HepG2 (cell line): Measurements from ENCODE around the gene ZNF621. TPM values are rescaled to one million over a fixed set of nuclear protein-coding genes. Genes with fewer than 3 reads are reported as not detected.

Source experiments
- ARNT ChIP-seq: fragments of 450-650 bp; IDR thresholded peaks from 2 replicates; pipeline ENCODE4 v1.6.1; 2017
- CAMTA2 ChIP-seq: sonication (generic); formaldehyde crosslinking; IDR thresholded peaks from 2 replicates; pipeline ENCODE4 v1.4.0; 2020; ENCODE audit warnings: mild to moderate bottlenecking, missing genetic modification reagents, borderline replicate concordance
- GATA4 ChIP-seq: sonication (generic); IDR thresholded peaks from 2 replicates; pipeline ENCODE4 v1.6.1; 2016; ENCODE audit warnings: antibody characterized with exemption, low read depth, borderline replicate concordance
- HES4 ChIP-seq: sonication (generic); formaldehyde crosslinking; IDR thresholded peaks from 2 replicates; pipeline ENCODE4 v1.9.0; 2021; ENCODE audit warnings: mild to moderate bottlenecking, missing genetic modification reagents, borderline replicate concordance
- KMT2B ChIP-seq: IDR thresholded peaks from 2 replicates; pipeline ENCODE4 v1.6.1; 2016; ENCODE audit warnings: missing genetic modification reagents, missing compliant biosample characterization
- MED13 ChIP-seq: sonication (generic); formaldehyde crosslinking; IDR thresholded peaks from 2 replicates; pipeline ENCODE4 v1.5.0; 2020; ENCODE audit warnings: missing genetic modification reagents
- MIER3 ChIP-seq: IDR thresholded peaks from 2 replicates; pipeline ENCODE4 v1.6.1; 2016; ENCODE audit warnings: missing compliant biosample characterization, borderline replicate concordance
- NCOA1 ChIP-seq: sonication (generic); formaldehyde crosslinking; IDR thresholded peaks from 2 replicates; pipeline ENCODE4 v1.9.0; 2021; ENCODE audit warnings: missing genetic modification reagents
- SAP130 ChIP-seq: IDR thresholded peaks from 2 replicates; pipeline ENCODE4 v1.6.1; 2016; ENCODE audit warnings: low read depth
- U2AF2 ChIP-seq: fragments of 200-400 bp; formaldehyde crosslinking; IDR thresholded peaks from 2 replicates; pipeline ENCODE4 v1.6.1; 2017; ENCODE audit warnings: low read depth, mild to moderate bottlenecking, low read length
- ZNF441 ChIP-seq: sonication (generic); formaldehyde crosslinking; IDR thresholded peaks from 2 replicates; pipeline ENCODE4 v1.7.0; 2021; ENCODE audit warnings: missing genetic modification reagents, borderline replicate concordance
- ZNF589 ChIP-seq: sonication (generic); formaldehyde crosslinking; conservative IDR thresholded peaks from 2 replicates; pipeline ENCODE4 v1.8.0; 2022; ENCODE audit warnings: mild to moderate bottlenecking, moderate library complexity, missing genetic modification reagents
- ZNF703 ChIP-seq: sonication (generic); formaldehyde crosslinking; IDR thresholded peaks from 2 replicates; pipeline ENCODE4 v1.5.1; 2020; ENCODE audit warnings: missing genetic modification reagents, mild to moderate bottlenecking, moderate library complexity, borderline replicate concordance
- polyA plus RNA-seq, 8 experiments: library from polyadenylated mRNA; depleted of rRNA in 3 of 8; stranded (reverse) in 7 of 8; unstranded in 1 of 8; fragments of >200 nt; fragmentation: Illumina TruSeq in 4 of 8; extraction: Trizol in 4 of 8; gene quantifications; 2 replicates each; pipeline versions ENCODE4 v1.2.1 to v1.2.3, GENCODE V29; 2011 to 2016; ENCODE audit warnings: low read depth in 4 of 8, missing spikeins in 1 of 8, mixed read lengths in 1 of 8; ENCODE audit not compliant: insufficient read depth in 1 of 8
- total RNA-seq, 5 experiments: library from RNA; depleted of rRNA; stranded (reverse); fragments of >200 nt; fragmentation: Illumina TruSeq; extraction: Trizol; gene quantifications; 2 replicates each; pipeline ENCODE4 v1.2.3, GENCODE V29; 2016; ENCODE audit warnings: low read depth in 1 of 5
- TF ChIP-seq, protein P1 (sequence below): sonication (generic); formaldehyde crosslinking; IDR thresholded peaks from 2 replicates; pipeline ENCODE4 v1.4.0; 2020; ENCODE audit warnings: missing genetic modification reagents, borderline replicate concordance
- TF ChIP-seq, protein P2 (sequence below): sonication (generic); formaldehyde crosslinking; IDR thresholded peaks from 2 replicates; pipeline ENCODE4 v1.4.0; 2020; ENCODE audit warnings: mild to moderate bottlenecking, missing genetic modification reagents
- TF ChIP-seq, protein P3 (sequence below): sonication (generic); formaldehyde crosslinking; IDR thresholded peaks from 2 replicates; pipeline ENCODE4 v1.5.0; 2020; ENCODE audit warnings: missing genetic modification reagents
- TF ChIP-seq, protein P4 (sequence below): sonication (generic); formaldehyde crosslinking; IDR thresholded peaks from 2 replicates; pipeline ENCODE4 v1.8.0; 2023; ENCODE audit warnings: mild to moderate bottlenecking, missing genetic modification reagents
- TF ChIP-seq, protein P5 (sequence below): sonication (generic); formaldehyde crosslinking; IDR thresholded peaks from 2 replicates; pipeline ENCODE4 v1.4.0; 2020; ENCODE audit warnings: missing genetic modification reagents, borderline replicate concordance

Gene ZNF621
- total and polyA plus RNA-seq, 2 of the 13 experiments (the other 11 are each of a cell fraction or from before 2014, with no cell fraction given), result 13.2 to 14.9 TPM

DNA sequence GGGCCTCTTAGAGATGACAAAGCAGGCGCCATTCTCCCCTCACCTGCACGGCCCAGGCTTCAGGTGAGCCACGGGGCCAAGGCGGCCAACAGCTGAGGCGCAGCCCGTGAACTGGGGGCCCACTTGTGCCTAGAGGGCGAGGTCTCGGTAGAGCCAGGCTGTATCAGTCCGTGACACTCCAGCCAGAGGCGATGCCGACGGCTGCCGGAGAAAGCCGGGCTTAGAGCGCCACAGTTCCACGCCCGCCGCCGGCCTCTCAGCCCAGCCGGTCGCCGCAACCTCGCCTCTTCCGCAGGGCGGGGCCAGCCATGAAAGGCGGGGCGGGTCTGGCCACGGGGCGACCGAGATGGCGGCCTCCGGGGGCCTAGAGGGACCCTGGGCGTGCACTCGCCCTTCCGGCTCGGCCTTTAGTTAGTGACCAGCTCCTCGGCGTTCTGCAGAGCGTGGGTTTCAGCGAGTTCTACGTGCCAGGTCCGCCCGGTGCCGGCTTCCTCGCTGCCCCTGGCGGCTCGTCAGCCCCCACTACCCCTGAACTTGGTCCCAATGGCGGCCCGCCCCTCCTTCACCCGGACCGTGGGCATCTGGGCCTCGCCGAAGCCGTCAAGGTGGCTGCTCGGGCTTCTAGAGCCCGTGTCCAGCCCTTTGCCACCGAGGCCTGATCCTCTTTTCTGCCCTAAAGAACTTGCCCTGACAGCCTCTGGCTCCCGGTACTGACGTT is at the start of gene ZNF621 (continued):
- TF ChIP-seq, protein P1, sequence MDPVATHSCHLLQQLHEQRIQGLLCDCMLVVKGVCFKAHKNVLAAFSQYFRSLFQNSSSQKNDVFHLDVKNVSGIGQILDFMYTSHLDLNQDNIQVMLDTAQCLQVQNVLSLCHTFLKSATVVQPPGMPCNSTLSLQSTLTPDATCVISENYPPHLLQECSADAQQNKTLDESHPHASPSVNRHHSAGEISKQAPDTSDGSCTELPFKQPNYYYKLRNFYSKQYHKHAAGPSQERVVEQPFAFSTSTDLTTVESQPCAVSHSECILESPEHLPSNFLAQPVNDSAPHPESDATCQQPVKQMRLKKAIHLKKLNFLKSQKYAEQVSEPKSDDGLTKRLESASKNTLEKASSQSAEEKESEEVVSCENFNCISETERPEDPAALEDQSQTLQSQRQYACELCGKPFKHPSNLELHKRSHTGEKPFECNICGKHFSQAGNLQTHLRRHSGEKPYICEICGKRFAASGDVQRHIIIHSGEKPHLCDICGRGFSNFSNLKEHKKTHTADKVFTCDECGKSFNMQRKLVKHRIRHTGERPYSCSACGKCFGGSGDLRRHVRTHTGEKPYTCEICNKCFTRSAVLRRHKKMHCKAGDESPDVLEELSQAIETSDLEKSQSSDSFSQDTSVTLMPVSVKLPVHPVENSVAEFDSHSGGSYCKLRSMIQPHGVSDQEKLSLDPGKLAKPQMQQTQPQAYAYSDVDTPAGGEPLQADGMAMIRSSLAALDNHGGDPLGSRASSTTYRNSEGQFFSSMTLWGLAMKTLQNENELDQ (CRISPR knock-in tag), result no peak
- TF ChIP-seq, protein P2, sequence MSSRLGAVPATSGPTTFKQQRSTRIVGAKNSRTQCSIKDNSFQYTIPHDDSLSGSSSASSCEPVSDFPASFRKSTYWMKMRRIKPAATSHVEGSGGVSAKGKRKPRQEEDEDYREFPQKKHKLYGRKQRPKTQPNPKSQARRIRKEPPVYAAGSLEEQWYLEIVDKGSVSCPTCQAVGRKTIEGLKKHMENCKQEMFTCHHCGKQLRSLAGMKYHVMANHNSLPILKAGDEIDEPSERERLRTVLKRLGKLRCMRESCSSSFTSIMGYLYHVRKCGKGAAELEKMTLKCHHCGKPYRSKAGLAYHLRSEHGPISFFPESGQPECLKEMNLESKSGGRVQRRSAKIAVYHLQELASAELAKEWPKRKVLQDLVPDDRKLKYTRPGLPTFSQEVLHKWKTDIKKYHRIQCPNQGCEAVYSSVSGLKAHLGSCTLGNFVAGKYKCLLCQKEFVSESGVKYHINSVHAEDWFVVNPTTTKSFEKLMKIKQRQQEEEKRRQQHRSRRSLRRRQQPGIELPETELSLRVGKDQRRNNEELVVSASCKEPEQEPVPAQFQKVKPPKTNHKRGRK (CRISPR knock-in tag), result no peak
- TF ChIP-seq, protein P3, sequence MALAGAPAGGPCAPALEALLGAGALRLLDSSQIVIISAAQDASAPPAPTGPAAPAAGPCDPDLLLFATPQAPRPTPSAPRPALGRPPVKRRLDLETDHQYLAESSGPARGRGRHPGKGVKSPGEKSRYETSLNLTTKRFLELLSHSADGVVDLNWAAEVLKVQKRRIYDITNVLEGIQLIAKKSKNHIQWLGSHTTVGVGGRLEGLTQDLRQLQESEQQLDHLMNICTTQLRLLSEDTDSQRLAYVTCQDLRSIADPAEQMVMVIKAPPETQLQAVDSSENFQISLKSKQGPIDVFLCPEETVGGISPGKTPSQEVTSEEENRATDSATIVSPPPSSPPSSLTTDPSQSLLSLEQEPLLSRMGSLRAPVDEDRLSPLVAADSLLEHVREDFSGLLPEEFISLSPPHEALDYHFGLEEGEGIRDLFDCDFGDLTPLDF (CRISPR knock-in tag), result peak; percentile 74
- TF ChIP-seq SAP130, result peak; percentile 96
- TF ChIP-seq ARNT, result no peak
- no peak for TF ChIP-seq NCOA1 (CRISPR knock-in tag)
- peak; percentile 15; the same call in 1 of the 2 replicates for TF ChIP-seq ZNF441 (CRISPR knock-in tag)
- peak; percentile 73; the same call in 1 of the 2 replicates for TF ChIP-seq MIER3 (CRISPR knock-in tag)
- TF ChIP-seq U2AF2, result no peak
- TF ChIP-seq, protein P4, sequence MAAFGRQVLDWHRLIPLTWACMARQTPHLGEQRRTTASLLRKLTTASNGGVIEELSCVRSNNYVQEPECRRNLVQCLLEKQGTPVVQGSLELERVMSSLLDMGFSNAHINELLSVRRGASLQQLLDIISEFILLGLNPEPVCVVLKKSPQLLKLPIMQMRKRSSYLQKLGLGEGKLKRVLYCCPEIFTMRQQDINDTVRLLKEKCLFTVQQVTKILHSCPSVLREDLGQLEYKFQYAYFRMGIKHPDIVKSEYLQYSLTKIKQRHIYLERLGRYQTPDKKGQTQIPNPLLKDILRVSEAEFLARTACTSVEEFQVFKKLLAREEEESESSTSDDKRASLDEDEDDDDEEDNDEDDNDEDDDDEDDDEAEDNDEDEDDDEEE (CRISPR knock-in tag), result no peak
- TF ChIP-seq GATA4, result no peak
- TF ChIP-seq, protein P5, sequence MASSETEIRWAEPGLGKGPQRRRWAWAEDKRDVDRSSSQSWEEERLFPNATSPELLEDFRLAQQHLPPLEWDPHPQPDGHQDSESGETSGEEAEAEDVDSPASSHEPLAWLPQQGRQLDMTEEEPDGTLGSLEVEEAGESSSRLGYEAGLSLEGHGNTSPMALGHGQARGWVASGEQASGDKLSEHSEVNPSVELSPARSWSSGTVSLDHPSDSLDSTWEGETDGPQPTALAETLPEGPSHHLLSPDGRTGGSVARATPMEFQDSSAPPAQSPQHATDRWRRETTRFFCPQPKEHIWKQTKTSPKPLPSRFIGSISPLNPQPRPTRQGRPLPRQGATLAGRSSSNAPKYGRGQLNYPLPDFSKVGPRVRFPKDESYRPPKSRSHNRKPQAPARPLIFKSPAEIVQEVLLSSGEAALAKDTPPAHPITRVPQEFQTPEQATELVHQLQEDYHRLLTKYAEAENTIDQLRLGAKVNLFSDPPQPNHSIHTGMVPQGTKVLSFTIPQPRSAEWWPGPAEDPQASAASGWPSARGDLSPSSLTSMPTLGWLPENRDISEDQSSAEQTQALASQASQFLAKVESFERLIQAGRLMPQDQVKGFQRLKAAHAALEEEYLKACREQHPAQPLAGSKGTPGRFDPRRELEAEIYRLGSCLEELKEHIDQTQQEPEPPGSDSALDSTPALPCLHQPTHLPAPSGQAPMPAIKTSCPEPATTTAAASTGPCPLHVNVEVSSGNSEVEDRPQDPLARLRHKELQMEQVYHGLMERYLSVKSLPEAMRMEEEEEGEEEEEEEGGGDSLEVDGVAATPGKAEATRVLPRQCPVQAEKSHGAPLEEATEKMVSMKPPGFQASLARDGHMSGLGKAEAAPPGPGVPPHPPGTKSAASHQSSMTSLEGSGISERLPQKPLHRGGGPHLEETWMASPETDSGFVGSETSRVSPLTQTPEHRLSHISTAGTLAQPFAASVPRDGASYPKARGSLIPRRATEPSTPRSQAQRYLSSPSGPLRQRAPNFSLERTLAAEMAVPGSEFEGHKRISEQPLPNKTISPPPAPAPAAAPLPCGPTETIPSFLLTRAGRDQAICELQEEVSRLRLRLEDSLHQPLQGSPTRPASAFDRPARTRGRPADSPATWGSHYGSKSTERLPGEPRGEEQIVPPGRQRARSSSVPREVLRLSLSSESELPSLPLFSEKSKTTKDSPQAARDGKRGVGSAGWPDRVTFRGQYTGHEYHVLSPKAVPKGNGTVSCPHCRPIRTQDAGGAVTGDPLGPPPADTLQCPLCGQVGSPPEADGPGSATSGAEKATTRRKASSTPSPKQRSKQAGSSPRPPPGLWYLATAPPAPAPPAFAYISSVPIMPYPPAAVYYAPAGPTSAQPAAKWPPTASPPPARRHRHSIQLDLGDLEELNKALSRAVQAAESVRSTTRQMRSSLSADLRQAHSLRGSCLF (CRISPR knock-in tag), result 0 out of 2 replicates have a peak, but pooled peaks have one; percentile 69
- peak; percentile 94; the same call in 1 of the 2 replicates for TF ChIP-seq CAMTA2 (CRISPR knock-in tag)
- no peak for TF ChIP-seq HES4 (CRISPR knock-in tag)
- 0 out of 2 replicates have a peak, but pooled peaks have one; percentile 67 for TF ChIP-seq ZNF703 (CRISPR knock-in tag)
- no peak for TF ChIP-seq MED13
- peak; percentile 96 for TF ChIP-seq KMT2B (CRISPR knock-in tag)
- no peak for TF ChIP-seq ZNF589 (CRISPR knock-in tag)
